ENCODE results near the gene PEX26.
"Not testable (repeated sequence)": the region's sequence is repeated elsewhere in the genome, so short reads cannot be mapped to it uniquely, and the experiment has no call there.

Gene PEX26

GRCh38 chr22:18077639-18078328 lies at the start of gene PEX26:
TSS of gene PEX26 (plus strand) at chr22:18077990. CDS start at chr22:18078377, 387 bp downstream.
- peak; percentile 87 to 91 for DNase-seq (ENCODE audit: extremely low read depth in 1 of 2, low read depth in 1 of 2)

DNA sequence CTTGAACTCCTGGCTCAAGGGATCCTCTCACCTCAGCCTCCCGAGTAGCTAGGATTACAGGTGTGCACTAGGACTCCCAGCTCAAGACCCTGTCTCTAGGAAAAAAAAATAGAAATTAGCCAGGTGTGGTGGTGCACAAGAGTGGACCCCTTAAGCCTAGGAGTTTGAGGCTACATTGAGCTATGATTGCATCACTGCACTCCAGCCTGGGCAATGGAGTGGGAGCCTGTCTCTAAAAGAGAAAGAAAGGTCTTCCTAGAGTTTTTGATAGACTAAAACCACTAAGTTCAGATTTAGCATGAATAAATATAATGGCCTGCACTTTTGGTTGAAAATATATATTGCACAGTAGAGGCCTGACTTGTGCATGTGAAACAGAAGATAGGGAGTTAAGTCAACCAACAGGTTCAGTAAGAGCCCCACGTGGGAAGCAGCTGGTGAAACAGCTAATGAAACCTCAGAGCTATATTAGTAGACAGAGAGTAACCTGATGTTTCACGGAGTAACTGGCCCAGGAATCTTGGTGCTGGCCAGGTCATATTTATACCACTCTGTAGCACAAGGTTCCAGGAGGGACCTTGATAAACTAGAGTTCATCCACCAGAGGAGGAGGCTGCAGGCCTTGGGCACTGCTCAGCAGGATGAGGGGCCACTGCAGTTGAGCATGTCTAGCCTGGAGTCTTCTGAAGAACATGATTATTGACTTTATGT lies 48.8 kb upstream of the PEX26 start:
- DNase-seq (ENCODE audit: extremely low read depth in 1 of 2, low read depth in 1 of 2), result no peak

DNA sequence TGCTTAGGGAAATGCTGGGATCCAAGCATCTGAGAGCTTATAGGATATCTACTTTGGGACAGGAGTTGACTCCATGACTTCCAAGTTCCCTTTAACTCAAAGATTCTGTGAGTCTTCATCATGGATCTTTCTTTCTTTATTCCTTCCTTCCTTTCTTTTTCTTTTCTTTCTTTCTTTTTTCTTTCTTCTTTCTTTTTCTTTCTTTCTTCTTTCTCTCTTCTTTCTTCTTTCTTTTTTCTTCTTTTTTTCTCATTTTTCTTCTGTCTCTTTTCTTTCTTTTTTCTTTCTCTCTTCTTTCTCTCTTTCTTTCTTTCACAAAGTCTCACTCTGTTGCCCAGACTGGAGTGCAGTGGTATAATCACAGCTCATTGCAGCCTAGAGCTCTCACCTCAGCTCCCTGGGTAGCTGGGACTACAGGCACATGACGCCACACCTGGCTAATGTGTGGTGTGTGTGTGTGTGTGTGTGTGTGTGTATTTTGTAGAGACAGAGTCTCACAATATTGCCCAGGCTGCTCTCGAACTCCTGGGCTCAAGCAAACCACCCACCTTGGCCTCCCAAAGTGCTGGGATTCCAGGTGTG lies 48.0 kb upstream of the PEX26 start:
- DNase-seq (ENCODE audit: extremely low read depth in 1 of 2, low read depth in 1 of 2), result no peak

GRCh38 chr22:18031695-18032454 lies 45.9 kb upstream of the PEX26 start:
- no peak for DNase-seq (ENCODE audit: extremely low read depth in 1 of 2, low read depth in 1 of 2)

- DNase-seq (ENCODE audit: extremely low read depth in 1 of 2, low read depth in 1 of 2), result no peak
Observed at GRCh38 chr22:18032455-18033101, 45.2 kb upstream of the PEX26 start.

DNA sequence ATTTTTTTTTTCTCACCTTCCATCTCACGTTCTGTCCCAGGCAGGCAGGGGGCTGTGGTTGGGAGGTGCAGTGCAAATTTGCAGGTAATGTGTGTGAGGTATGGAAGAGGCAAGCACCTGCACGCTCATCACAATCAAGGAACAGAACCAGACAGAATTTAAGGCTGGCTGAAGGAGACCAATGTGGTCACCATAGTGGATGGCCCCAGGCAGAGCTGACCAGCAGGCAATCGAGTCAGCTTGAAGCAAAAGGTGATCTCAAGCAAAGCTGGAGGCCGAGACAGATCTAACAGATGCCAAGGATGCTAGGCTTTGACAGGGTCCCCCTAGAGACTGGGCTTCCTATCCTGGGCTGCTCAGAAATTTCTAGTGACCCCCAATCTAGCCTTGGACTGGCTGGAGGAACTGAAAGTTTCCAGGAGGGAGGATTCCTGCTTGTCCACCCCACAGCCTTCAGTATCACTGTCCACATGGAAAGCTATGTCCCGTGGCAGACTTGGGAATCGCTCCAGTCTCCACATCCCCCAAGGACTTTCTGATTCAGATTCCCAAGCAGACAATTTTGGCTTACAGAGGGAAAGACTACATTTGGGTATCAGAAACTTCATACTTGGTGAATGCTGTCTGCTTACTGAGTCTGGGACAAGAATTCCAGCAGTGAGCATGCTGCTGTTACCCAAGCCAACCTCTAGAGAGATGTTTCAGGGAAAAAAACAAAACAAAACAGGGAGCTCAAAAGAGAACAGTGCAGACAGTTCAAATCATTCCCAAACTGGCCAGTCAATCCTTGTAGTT lies 44.4 kb upstream of the PEX26 start:
- DNase-seq (ENCODE audit: extremely low read depth in 1 of 2, low read depth in 1 of 2), result no peak

DNA sequence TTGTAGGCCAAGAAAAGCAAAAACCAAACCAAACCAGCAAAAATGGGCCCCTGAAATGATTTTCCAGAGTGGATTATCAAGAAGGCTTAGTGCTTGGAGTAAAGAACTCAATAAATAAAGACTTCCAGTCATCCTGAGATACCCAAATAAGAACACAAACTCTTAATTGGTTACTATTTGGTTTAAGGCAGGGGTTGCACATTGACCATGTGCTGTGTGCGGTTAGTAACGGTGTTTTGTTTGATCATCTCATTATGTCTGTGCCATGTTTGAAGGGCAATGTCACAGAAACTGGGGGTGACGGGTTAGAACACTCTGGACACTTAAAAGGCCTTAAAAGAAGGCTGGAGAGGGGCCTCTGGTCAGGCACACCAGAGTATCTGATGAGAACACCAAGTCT lies 43.7 kb upstream of the PEX26 start:
- DNase-seq (ENCODE audit: extremely low read depth in 1 of 2, low read depth in 1 of 2), result no peak

- DNase-seq (ENCODE audit: extremely low read depth in 1 of 2, low read depth in 1 of 2), result no peak
Observed at GRCh38 chr22:18035751-18036150, 42.0 kb upstream of the PEX26 start.

DNA sequence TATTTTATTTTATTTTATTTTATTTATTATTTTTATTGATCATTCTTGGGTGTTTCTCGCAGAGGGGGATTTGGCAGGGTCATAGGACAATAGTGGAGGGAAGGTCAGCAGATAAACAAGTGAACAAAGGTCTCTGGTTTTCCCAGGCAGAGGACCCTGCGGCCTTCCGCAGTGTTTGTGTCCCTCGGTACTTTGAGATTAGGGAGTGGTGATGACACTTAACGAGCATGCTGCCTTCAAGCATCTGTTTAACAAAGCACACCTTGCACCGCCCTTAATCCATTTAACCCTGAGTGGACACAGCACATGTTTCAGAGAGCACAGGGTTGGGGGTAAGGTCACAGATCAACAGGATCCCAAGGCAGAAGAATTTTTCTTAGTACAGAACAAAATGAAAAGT lies 36.9 kb upstream of the PEX26 start:
- DNase-seq (ENCODE audit: extremely low read depth in 1 of 2, low read depth in 1 of 2), result not testable (repeated sequence)

DNA sequence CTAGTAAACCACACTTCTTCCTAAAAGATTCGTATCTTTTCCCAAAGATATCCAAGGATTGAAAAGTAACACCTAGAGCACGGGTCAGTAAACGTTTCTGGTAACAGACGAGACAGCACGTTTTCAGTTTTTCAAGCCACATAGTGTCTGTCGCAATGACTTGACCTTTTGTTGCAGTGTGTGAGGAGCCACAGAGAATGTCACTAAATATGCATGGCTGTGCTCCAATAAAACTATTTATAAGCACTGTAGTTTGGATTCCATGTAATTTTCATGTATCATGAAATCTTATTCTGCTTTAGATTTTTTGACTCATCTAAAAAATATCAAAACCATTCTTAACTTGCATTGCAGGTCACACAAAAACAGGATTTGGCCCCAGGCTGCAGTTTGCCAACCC lies 35.1 kb upstream of the PEX26 start:
- DNase-seq (ENCODE audit: extremely low read depth in 1 of 2, low read depth in 1 of 2), result no peak

DNA sequence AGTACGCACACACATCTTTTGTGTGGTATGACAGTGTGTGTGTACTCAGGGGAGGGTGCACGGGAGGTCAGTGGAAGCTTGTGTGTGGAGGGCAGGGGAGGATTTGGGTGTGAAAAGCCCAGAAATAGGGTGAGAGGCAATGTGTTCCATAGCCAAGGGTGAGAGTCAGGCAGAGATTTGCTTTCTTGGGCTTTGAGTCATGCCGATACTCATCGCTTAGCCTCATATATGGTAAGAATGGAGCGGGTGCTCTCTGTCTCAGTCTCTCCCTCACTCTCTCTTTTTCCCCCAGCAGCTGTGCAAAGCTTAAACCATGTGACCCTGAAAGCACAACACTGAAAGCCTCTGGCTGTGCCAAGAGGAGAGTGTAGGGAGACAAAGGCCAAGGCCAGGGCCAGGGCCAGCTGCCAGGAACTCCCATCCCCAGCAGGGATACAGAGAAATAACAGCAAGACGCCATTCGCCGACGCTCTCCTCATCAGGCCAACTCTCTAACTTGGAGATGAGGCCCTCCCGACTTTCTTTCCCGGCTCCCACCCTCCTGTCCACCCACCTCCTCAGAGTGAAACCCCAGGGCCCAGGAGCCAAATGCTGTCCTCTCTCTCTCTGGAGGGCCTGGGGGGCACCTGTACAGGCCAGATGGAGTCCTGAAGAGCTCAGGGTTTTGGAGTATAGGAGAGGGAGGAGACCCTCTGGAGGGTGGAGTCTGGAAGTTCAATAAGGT lies 33.1 kb upstream of the PEX26 start:
- no peak for DNase-seq (ENCODE audit: extremely low read depth in 1 of 2, low read depth in 1 of 2)

DNA sequence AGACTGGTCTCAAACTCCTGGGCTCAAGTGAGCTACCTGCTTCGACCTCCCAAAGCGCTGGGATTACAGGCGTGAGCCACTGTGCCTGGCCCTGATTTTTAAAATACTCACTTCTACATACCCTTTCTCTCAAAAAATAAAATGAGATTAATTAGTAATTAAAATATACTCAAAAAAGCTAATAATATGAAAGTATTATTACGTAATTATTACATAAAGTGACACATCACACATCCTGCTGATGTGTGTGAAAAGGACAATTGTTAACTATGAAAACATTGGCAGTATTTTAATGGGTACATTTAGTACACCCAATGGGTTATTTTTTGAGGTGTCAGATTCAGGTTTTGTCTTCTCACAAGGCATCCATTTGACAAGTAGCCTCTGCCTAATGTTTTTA lies 32.0 kb upstream of the PEX26 start:
- no peak for DNase-seq (ENCODE audit: extremely low read depth in 1 of 2, low read depth in 1 of 2)

- no peak for DNase-seq (ENCODE audit: extremely low read depth in 1 of 2, low read depth in 1 of 2)
Observed at GRCh38 chr22:18048041-18048440, 29.7 kb upstream of the PEX26 start.

DNA sequence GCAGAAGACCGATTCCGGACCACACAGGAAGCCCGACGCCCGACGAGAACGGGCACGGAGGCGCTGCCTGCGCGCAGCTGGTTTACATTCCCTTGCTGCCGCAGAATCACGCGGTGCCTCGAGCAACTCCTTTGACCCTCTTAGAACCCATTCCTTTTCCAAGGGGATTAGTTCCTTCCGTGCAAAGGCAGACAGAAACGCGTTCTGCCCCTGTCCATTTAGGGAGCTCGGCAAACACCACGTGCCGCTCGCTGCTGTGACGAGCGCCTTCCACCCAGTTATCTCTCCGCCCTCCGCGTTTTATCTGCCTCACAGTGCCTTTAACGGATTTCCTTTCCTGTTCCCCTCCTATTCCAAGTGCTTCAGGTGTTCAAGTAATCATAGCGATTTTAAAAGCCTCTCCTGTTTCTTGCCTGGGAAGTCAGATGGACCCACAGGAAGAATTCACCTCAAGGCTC lies 29.3 kb upstream of the PEX26 start:
- no peak for DNase-seq (ENCODE audit: extremely low read depth in 1 of 2, low read depth in 1 of 2)

GRCh38 chr22:18050065-18050464 lies 27.7 kb upstream of the PEX26 start:
- no peak for DNase-seq (ENCODE audit: extremely low read depth in 1 of 2, low read depth in 1 of 2)

- not testable (repeated sequence) for DNase-seq (ENCODE audit: extremely low read depth in 1 of 2, low read depth in 1 of 2)
Observed at GRCh38 chr22:18051113-18051512, 26.7 kb upstream of the PEX26 start.

DNA sequence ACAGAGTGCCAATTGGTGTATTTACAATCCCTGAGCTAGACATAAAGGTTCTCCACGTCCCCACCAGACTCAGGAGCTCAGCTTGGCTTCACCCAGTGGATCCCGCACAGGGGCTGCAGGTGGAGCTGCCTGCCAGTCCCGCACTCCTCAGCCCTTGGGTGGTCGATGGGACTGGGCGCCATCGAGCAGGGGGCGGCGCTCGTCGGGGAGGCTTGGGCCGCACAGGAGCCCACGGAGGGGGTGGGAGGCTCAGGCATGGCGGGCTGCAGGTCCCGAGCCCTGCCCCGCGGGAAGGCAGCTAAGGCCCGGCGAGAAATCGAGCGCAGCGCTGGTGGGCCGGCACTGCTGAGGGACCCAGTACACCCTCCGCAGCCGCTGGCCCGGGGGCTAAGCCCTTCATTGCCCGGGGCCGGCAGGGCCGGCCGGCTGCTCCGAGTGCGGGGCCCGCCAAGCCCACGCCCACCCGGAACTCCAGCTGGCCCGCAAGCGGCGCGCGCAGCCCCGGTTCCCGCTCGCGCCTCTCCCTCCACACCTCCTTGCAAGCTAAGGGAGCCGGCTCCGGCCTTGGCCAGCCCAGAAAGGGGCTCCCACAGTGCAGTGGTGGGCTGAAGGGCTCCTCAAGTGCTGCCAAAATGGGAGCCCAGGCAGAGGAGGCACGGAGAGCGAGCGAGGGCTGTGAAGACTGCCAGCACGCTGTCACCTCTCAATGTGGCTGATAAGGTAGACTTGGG lies 24.4 kb upstream of the PEX26 start:
- not testable (repeated sequence) for DNase-seq (ENCODE audit: extremely low read depth in 1 of 2, low read depth in 1 of 2)

DNA sequence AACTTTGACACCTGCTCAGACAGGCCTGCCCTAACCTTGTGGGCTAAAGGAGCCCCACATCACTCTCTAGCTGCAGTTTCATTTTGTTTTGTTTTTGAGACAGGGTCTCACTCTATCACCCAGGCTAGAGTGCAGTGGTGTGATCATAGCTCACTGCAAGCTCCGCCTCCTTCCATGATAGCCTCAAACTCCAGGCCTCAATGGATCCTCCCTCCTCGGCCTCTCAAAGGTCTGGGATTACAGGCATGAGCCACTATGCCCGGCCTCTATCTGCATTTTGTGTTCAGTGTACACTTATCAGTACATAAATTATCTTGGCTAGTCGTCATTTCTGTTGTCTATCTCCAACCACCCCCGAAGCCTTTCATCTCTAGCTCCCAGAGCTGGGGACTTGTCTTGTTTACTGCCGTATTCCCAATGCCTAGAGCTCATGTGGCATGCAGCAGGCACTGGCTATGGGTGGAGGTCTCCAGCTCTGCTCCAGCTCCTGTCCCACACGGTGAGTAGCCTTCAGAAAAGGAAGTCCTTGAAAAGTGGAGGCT lies 22.1 kb upstream of the PEX26 start:
- DNase-seq (ENCODE audit: extremely low read depth in 1 of 2, low read depth in 1 of 2), result no peak
